HepG2 (cell line): ENCODE data around the gene SFT2D1. TPM values are rescaled to one million over a fixed set of nuclear protein-coding genes. Genes with fewer than 3 reads are reported as not detected.

Experiments used
- CBX2 ChIP-seq, 2 experiments: fragments of 200-600 bp in 1 of 2; sonication (generic); formaldehyde crosslinking in 1 of 2; IDR thresholded peaks; 2 replicates each; pipeline versions ENCODE4 v1.7.0 to v1.8.1; 2018 to 2022; ENCODE audit warnings: low read depth in 2 of 2, low read length in 1 of 2, mild to moderate bottlenecking in 1 of 2, missing genetic modification reagents in 1 of 2
- CREB1 ChIP-seq, 2 experiments: fragments of 450-650 bp in 1 of 2; IDR thresholded peaks; 2 replicates each; pipeline ENCODE4 v1.6.1; 2016 to 2017; ENCODE audit warnings: control low read depth in 1 of 2, mild to moderate bottlenecking in 1 of 2, missing compliant biosample characterization in 1 of 2, missing genetic modification characterization in 1 of 2
- E2F2 ChIP-seq: sonication (generic); formaldehyde crosslinking; IDR thresholded peaks from 2 replicates; pipeline ENCODE4 v1.4.0; 2020; ENCODE audit warnings: missing genetic modification reagents, borderline replicate concordance
- HBP1 ChIP-seq: IDR thresholded peaks from 2 replicates; pipeline ENCODE4 v1.6.1; 2016; ENCODE audit warnings: low read depth, control low read depth
- PTBP1 ChIP-seq: fragments of 200-400 bp; formaldehyde crosslinking; IDR thresholded peaks from 2 replicates; pipeline ENCODE4 v1.6.1; 2018; ENCODE audit warnings: low read length, low read depth; ENCODE audit not compliant: poor library complexity, severe bottlenecking
- RCOR2 ChIP-seq: IDR thresholded peaks from 2 replicates; pipeline ENCODE4 v1.6.1; 2016; ENCODE audit warnings: missing biosample characterization, missing genetic modification reagents
- SALL1 ChIP-seq: sonication (generic); formaldehyde crosslinking; IDR thresholded peaks from 2 replicates; pipeline ENCODE4 v1.8.0; 2022; ENCODE audit warnings: mild to moderate bottlenecking, missing genetic modification reagents
- THYN1 ChIP-seq: sonication (generic); formaldehyde crosslinking; IDR thresholded peaks from 2 replicates; pipeline ENCODE4 v1.8.1; 2023; ENCODE audit warnings: low read depth, mild to moderate bottlenecking, moderate library complexity, missing genetic modification reagents, borderline replicate concordance
- ZNF142 ChIP-seq: sonication (generic); formaldehyde crosslinking; IDR thresholded peaks from 2 replicates; pipeline ENCODE4 v1.4.0; 2020; ENCODE audit warnings: missing genetic modification reagents
- ZNF264 ChIP-seq: sonication (generic); formaldehyde crosslinking; IDR thresholded peaks from 2 replicates; pipeline ENCODE4 v1.4.0; 2020; ENCODE audit warnings: missing genetic modification reagents
- ZNF337 ChIP-seq: sonication (generic); formaldehyde crosslinking; IDR thresholded peaks from 2 replicates; pipeline ENCODE4 v1.5.1; 2020; ENCODE audit warnings: missing genetic modification reagents, low read depth, mild to moderate bottlenecking, borderline replicate concordance
- ZNF512 ChIP-seq: sonication (generic); formaldehyde crosslinking; IDR thresholded peaks from 2 replicates; pipeline ENCODE4 v1.4.0; 2020; ENCODE audit warnings: mild to moderate bottlenecking, missing genetic modification reagents
- ZNF720 ChIP-seq: sonication (generic); formaldehyde crosslinking; IDR thresholded peaks from 2 replicates; pipeline ENCODE4 v1.4.0; 2020; ENCODE audit warnings: missing genetic modification reagents
- ZNF768 ChIP-seq: sonication (generic); formaldehyde crosslinking; IDR thresholded peaks from 2 replicates; pipeline ENCODE4 v1.4.0; 2020; ENCODE audit warnings: missing genetic modification reagents
- ZNF883 ChIP-seq: sonication (generic); formaldehyde crosslinking; IDR thresholded peaks from 2 replicates; pipeline ENCODE4 v1.5.1; 2020; ENCODE audit warnings: mild to moderate bottlenecking, missing genetic modification reagents; ENCODE audit errors: not compliant biosample characterization
- polyA plus RNA-seq, 8 experiments: library from polyadenylated mRNA; depleted of rRNA in 3 of 8; stranded (reverse) in 7 of 8; unstranded in 1 of 8; fragments of >200 nt; fragmentation: Illumina TruSeq in 4 of 8; extraction: Trizol in 4 of 8; gene quantifications; 2 replicates each; pipeline versions ENCODE4 v1.2.1 to v1.2.3, GENCODE V29; 2011 to 2016; ENCODE audit warnings: low read depth in 4 of 8, missing spikeins in 1 of 8, mixed read lengths in 1 of 8; ENCODE audit not compliant: insufficient read depth in 1 of 8
- total RNA-seq, 5 experiments: library from RNA; depleted of rRNA; stranded (reverse); fragments of >200 nt; fragmentation: Illumina TruSeq; extraction: Trizol; gene quantifications; 2 replicates each; pipeline ENCODE4 v1.2.3, GENCODE V29; 2016; ENCODE audit warnings: low read depth in 1 of 5

SFT2D1 gene
- total and polyA plus RNA-seq, 2 of the 13 experiments (the other 11 are each of a cell fraction or from before 2014, with no cell fraction given) = 115 to 147 TPM

- TF ChIP-seq ZNF264 (CRISPR knock-in tag) (no peak), ZNF142 (CRISPR knock-in tag) (no peak), CBX2 (IDR thresholded peaks at IDR 0.05; ENCODE audit: low read depth, low read length) (peak; percentile 73; the same call in 1 of the 2 replicates), CBX2 (CRISPR knock-in tag; IDR thresholded peaks at IDR 0.05; ENCODE audit: low read depth) (no peak), PTBP1 (no peak), SALL1 (CRISPR knock-in tag) (peak; percentile 28; the same call in 1 of the 2 replicates), CREB1 (IDR thresholded peaks at IDR 0.05) (no peak), CREB1 (CRISPR knock-in tag; IDR thresholded peaks at IDR 0.05) (no peak), ZNF768 (peak; percentile 18; the same call in 1 of the 2 replicates), THYN1 (CRISPR knock-in tag) (no peak), ZNF883 (CRISPR knock-in tag) (no peak), RCOR2 (CRISPR knock-in tag) (no peak), HBP1 (CRISPR knock-in tag) (no peak), ZNF337 (no peak), ZNF512 (CRISPR knock-in tag) (peak; percentile 65; the same call in 1 of the 2 replicates), E2F2 (no peak), ZNF720 (CRISPR knock-in tag) (no peak)
Measured at GRCh38 chr6:166308769-166309589, 33.4 kb downstream of the SFT2D1 start (continued).
